Right atrium auricular region (tissue), 2 donors: ENCODE data around the gene SPTLC3. TPM values are rescaled to one million over a fixed set of nuclear protein-coding genes. Genes with fewer than 3 reads are reported as not detected.
A peak's percentile ranks its signal among the peaks of the same experiment; 100 is the strongest.

Source experiments
- DNase-seq: peaks from one replicate; pipeline ENCODE4 v3.0.0-alpha.2; 2019; ENCODE audit warnings: low spot score
- H3K27ac ChIP-seq, 2 donors: fragments of 200-600 bp; sonication (generic); 1 replicate in 1 of 2; 2 replicates in 1 of 2; pipeline ENCODE4 v1.5.1; 2016 to 2019
- H3K27me3 ChIP-seq, 2 donors: fragments of 200-600 bp; sonication (generic); one replicate each; pipeline versions ENCODE4 v1.5.1 to v1.6.0; 2017 to 2019
- H3K36me3 ChIP-seq: fragments of 200-600 bp; sonication (generic); one replicate; pipeline ENCODE4 v1.5.1; 2016
- H3K4me1 ChIP-seq, 2 donors: fragments of 200-600 bp; sonication (generic); one replicate each; pipeline versions ENCODE4 v1.5.1 to v1.6.0; 2017 to 2019
- H3K4me3 ChIP-seq, 2 donors: fragments of 200-600 bp; sonication (generic); 1 replicate in 1 of 2; 2 replicates in 1 of 2; pipeline ENCODE4 v1.5.1; 2017 to 2019; ENCODE audit warnings: mild to moderate bottlenecking in 1 of 2, moderate library complexity in 1 of 2
- H3K9me3 ChIP-seq, 2 donors: fragments of 200-600 bp; sonication (generic); one replicate each; pipeline ENCODE4 v1.5.1; 2019
- CTCF ChIP-seq, 2 donors: fragments of 200-600 bp; sonication (generic); IDR thresholded peaks; one replicate each; pipeline ENCODE4 v1.5.1; 2019; ENCODE audit warnings: antibody characterized with exemption in 2 of 2
- total RNA-seq, 2 donors: library from RNA; depleted of rRNA; stranded (reverse); fragments of >200 nt; gene quantifications; one replicate each; pipeline ENCODE4 v1.1.0, GENCODE V29; 2016

Gene SPTLC3
- 1 to 10 TPM; 2.8 to 4.2 TPM for total RNA-seq

- Histone ChIP-seq H3K36me3 (no peaks in the 10 kb centered on the region), H3K27me3 (no peaks in the 10 kb centered on the region), H3K4me3 (peak within 1 kb of the TSS; percentile 32 to 46), H3K4me1 (peaks cover 0 to 20% of the 10 kb centered on the region in 2 donors), H3K9me3 (no peaks in the 10 kb centered on the region), H3K27ac (peak within 1 kb of the TSS; percentile 58 to 71)
- peak in 1 of 2 donors; percentile 46 for TF ChIP-seq CTCF (IDR thresholded peaks at IDR 0.05)
- DNase-seq, result peak; percentile 73
Measured at GRCh38 chr20:13008761-13009681, at the start of gene SPTLC3. Gene SPTLC3, plus strand, starts transcription at chr20:13008972. Its CDS starts 296 bp downstream, at chr20:13009268.

GRCh38 chr20:12961725-12962124 lies 47.0 kb upstream of the SPTLC3 start:
- Histone ChIP-seq H3K4me3 (no peak overlapping the region), H3K4me1 (no peaks in the 10 kb centered on the region), H3K36me3 (no peaks in the 10 kb centered on the region), H3K9me3 (no peaks in the 10 kb centered on the region), H3K27ac (no peak overlapping the region), H3K27me3 (no peaks in the 10 kb centered on the region)
- no peak for TF ChIP-seq CTCF (IDR thresholded peaks at IDR 0.05)
- DNase-seq, result no peak

GRCh38 chr20:12962895-12963294 lies 45.9 kb upstream of the SPTLC3 start:
- Histone ChIP-seq H3K4me1 (no peaks in the 10 kb centered on the region), H3K9me3 (no peaks in the 10 kb centered on the region), H3K27ac (no peak overlapping the region), H3K27me3 (no peaks in the 10 kb centered on the region), H3K36me3 (no peaks in the 10 kb centered on the region), H3K4me3 (no peak overlapping the region)
- DNase-seq, result no peak
- TF ChIP-seq CTCF (IDR thresholded peaks at IDR 0.05), result no peak

GRCh38 chr20:12963416-12963815 lies 45.4 kb upstream of the SPTLC3 start:
- no peak overlapping the region for H3K27ac ChIP-seq
- TF ChIP-seq CTCF (IDR thresholded peaks at IDR 0.05), result no peak
- no peaks in the 10 kb centered on the region for H3K27me3 ChIP-seq
- no peak overlapping the region for H3K4me3 ChIP-seq
- DNase-seq, result no peak
- H3K36me3 ChIP-seq, result no peaks in the 10 kb centered on the region
- H3K4me1 ChIP-seq, result no peaks in the 10 kb centered on the region
- no peaks in the 10 kb centered on the region for H3K9me3 ChIP-seq

GRCh38 chr20:12965212-12965869 lies 43.4 kb upstream of the SPTLC3 start:
- no peak for DNase-seq
- Histone ChIP-seq H3K27me3 (no peaks in the 10 kb centered on the region), H3K36me3 (no peaks in the 10 kb centered on the region), H3K27ac (no peak overlapping the region), H3K9me3 (no peaks in the 10 kb centered on the region), H3K4me1 (no peaks in the 10 kb centered on the region), H3K4me3 (no peak overlapping the region)
- TF ChIP-seq CTCF (IDR thresholded peaks at IDR 0.05), result no peak
